COR-L47 (cell line): ENCODE data around the gene TLX2.

Source experiments
- DNase-seq: peaks from one replicate; lab custom pipeline; 2025; lab: John Stamatoyannopoulos, UW

TLX2 gene

DNA sequence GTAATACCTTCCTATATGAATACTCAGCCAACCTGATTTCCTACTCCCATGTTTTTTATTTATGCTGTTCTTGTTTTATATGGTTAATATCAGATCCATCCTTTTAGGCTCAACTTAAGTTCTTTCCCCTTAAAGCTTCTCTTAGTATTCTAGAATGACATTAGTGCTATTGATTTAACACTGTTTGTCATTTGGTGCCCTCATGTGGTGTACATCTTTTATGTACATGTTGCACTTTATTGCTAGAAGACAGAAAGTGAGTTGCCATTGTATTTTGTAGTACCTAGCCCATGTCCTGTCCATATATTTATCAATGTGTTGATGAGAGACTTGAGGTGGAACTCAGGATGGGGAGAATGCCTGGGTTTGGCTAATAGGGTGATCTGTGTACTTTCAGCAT lies 18.0 kb downstream of the TLX2 start:
- no peak for DNase-seq

DNA sequence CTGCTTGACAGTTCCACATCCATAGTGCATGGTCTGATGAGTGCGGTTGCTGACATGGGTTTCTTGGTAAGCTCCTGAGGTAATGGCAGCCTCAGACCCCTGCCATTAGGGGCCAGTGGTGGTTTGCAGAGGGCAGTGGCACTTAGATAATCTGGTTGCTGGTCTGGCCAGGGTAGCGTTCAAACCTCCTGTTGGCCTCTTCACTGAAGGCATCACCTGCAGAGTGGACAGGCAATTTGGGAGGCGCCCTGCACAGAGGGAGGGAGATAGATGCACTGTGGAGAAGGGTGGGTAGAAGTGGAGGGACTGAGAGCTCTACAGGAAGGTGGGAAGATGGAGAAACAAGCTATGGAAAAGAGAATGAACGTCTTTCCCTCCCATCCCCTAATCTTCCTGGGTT lies 19.2 kb downstream of the TLX2 start:
- DNase-seq = no peak

DNA sequence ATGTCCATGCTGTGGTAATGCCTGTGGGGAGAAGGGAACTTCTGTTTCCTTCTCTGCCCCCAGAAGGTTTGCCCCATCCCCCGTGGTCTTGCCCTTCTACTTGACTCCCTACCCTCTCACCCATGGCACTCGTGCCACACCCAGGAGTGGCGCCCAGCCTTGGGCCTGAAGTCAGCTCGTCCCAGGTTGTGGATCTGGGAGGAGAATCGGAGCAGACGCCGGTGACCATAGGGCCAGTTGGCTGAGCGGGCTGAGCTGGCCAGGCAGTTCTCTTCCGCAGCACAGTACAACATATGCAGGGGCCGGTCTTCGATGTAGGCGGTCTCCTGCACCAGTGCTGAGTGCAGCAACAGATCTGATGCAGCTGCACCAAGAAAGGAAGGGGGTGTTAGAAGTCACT lies 20.2 kb downstream of the TLX2 start:
- DNase-seq = no peak

DNA sequence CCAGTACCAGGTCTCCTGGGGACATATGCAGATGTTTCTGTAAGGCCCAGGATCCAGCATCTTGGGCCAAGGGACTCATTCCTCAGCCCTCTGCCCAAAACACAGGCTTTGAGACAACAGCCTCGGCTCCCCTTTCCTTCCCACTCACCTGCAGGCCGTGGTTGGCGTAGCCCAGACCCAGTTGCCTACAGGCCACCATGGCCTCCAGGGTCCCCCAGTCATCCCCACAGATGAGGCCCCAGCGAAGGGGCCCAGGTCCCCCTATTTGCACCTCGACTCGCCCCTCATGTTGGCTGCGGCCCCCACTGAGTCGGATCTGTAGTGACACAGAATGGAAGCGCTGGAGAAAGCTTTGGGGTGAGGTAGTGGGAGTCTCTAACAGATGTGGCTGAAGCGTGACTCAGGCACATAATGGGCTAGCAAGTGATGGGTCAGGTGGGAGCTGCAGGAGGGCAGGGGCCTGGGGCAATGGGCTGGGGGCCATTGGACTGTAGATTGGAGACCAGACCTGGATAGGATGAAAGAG lies 21.3 kb downstream of the TLX2 start:
- DNase-seq = no peak

DNA sequence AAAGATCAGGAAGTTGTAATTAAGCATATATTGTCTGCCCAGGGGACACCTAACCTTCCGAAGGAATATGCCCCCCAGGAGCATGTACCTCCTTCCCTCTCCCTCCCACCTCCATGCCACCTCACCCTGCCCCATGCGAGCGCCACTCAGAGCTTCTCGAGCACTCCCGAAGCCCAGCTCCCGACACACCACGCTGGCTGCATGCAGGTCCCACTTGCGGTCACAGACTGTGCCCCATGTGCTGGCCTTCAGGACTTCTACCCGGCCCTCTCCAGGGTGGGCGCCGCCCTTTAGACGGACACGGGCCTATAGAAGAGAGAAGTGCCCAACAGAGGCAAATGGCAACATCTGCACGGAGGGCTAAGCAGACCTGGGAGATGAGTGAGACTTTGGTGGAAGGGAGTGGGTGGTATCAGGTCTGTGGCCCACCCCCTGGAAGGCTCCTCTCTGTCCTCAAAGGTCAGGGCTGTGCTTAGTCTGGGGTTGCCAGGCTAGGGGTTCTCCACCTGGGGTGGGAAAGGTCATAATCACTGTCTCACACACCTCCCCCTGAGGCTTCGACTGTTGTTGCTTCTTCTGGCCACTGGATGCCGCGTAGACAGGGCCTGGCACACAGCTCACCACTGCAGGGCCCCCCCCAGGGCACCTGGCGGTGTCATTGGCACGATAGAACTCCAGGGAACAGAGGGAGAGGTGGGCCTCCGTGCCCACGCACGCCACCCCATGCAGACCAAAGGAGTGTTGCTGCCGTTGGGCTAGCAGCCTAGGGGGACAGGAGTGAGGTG lies 22.1 kb downstream of the TLX2 start:
- DNase-seq = no peak

DNA sequence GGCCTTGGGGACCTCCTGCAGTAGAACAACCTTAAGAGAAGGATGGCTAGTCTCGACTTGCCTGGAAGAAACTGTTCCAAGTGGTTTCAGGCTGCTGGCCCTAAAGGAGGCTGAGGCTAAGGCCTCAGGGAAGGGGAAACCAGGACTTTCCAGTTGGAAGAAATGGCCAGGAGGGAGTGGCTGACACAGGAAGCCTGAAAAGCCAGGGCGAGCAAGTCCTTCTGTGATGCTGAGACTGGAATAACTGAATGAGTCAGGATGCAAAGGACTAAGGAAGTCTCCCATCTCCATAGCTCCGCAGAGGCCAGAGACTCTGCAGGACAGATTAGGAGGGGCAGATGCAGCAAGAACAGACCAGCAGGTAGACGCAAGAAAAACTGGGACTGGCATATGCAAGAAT lies 22.9 kb downstream of the TLX2 start:
- DNase-seq = no peak

DNA sequence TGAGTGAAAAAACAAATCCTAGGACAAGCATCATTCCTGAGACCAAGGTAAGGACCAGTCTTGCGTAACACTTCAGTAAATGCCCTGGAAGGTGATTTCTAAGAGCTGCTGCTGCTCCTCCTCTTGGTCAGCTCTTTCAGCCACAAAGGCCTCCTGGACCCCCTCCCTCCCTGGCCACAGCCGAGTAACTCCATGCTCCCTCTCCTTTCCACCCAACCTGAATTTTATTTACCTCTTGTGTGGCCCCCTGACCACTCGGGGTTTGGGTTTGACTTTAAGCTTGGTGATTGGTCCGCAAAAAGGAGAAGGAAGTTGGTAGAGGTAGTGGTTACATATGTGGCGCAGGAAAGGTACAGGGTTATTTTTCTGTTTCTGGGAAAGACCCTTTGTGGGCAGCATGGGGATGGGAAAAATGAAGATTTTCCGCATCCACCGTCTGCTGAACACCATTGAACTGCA lies 24.7 kb downstream of the TLX2 start:
- DNase-seq = no peak

DNA sequence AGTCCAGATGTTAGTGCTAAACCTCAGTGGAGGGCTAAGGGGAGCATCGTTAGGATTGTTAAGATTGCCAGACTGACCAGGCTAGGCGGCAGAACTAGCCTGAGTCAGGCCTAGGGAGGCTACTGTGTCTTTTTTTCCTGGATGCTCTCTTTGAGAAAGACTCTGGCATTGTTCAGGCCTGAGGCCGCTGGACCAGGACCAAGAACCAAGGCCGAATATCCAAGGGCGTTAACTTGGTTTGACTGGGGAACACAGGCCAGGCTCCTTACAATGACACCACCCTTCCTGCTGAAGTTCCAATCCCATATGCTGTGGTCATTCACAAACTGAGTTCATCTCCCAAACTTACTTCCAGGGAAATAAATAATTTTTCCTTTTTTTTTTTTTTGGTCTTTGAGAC lies 26.0 kb downstream of the TLX2 start:
- DNase-seq = no peak

DNA sequence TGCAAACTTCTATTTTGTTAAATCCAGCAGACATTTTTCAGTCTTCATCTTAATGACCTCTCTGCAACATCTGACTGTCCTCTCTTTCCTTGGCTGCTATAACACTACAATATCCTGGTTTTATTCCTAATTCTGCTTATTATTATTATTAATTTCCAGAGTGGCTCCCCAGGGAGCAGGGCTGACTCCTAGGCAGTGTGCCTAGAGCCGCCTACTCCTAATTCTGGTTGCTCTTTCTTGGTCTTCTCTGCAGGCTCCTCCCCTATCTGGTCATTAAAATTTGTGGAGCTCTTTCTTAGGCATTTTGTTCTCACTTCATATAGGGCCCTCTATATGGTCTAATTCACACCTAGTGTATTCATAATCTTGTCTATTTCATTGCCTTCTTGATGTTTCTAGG lies 28.7 kb downstream of the TLX2 start:
- DNase-seq = no peak

DNA sequence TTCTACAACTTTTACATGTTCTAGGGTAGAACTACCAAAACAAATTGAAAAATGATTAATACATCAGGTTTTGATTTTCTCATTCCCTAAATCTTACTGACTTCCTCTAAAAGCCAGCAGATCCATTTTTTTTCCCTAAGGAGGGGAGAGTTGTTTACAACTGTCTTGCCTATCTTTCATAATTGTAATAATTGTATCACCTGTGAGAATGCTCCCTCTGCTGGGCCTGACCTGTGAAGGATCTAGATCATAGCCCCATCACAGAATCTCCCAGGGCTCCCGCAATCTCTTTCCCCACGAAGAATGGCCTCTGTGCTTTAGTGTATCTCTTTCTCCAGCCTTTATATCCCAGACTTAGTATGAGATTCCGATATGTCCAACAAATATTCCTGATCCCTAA lies 30.4 kb downstream of the TLX2 start:
- DNase-seq = no peak

DNA sequence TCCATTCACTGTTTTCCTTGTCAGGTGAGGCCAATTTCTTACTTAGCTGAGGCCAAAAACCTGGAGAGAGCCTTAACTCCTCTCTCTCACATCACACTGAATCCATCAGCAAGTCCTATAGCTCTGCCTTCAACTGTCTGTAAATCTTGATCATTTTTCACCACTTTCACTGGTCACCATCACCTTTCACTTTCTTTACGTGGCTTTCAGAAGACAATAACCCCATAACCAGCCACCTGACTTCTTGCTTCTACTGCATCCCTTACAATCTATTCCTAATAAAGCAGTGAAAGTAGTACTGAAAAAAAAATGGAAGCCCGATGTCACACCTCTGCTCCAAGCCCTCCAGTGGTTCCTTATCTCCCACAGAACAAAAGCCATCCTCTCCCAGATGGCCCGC lies 31.8 kb downstream of the TLX2 start:
- DNase-seq = no peak

DNA sequence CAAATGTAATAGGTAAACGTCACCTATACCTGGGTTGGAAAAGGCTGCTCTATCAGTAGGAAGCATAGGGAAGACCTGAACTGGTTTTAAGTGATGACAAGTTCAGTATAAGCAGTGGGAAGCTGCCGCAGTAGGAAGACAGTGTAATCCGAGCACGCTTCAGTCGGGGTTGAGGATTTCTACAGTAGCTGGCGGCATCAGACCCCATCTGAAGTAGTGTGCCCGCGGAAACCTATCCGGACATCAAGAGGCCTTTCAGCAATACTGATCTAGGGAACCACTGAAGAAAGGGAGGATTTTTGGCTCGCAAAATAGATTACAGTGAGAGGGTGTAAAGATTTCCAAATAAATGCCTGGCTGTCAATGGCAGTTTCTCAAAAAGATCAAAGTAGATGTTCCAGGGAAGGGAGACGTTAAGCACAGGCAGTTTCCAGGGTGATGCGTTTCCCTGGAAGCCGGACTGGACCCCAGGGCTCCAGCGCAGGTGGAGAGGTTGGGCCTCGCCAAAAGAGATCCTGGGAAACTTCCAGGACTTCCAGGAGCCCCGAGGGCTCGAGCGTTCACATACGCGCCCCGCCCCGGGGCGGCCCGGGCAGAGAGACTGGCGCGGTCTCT lies 34.1 kb downstream of the TLX2 start:
- DNase-seq = peak; percentile 49

DNA sequence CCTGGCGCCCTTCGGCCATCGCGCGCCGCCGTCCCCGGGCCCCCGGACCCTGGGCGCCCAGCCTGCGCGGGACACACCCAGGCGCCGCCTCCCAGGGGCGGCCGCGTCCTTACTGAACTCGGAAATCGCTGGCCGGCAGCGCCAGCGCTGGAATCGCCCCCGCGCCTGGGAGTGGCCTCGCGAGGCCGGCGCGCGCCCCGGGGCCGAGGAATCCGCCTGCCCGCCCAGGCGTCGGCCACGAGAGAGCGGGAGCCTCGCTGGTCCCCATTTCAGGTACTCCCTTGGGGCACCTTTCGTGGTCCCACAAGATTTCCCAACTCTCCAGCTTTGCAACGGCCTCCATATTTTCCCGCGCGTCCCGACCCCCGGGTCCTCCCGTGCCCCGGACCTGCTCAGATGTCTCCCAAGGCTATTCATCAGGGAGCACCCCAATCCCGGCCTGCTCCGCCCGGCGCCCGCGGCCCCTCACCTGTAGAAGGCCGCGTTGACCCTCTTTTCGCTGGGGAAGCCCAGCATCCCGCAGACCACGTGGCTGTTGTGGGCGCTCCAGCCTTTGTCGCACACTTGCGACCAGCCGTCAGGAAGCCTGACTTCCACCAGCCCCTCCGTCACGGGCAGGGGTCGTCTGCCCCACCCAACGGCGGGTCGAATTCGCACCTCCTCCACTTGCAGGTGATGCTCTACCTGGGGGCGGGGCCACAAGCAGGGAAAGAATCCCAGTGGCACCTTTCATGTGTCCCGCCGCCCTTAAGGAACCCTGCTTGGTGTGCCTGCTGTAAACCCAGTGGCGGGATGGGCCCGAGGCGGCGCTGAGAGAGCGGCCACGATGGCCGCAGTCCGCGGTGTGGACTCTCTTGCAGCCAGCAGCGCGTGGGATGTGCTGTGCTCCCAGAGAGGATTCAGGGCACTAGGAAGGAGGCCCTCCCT lies 34.9 kb downstream of the TLX2 start:
- peak; percentile 69 for DNase-seq

DNA sequence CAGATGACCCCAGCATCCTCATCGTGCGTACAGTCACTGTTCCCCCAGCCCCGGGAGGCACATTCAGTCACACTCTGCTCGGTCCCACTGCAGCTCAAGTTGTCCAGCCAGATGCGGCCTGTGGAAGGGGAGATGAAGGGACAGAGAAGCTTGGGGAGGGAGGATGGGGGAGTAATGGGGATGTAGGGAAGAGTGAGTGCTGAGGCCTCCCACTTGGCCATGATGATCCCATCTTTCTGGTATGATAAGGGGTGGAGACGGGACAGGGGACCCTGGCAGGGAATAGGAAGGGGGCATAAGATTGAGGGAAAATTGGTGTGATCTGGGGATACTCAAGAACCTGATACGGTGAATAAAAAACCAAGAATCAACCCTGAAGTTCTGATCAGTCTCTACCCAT lies 36.0 kb downstream of the TLX2 start:
- DNase-seq = no peak

DNA sequence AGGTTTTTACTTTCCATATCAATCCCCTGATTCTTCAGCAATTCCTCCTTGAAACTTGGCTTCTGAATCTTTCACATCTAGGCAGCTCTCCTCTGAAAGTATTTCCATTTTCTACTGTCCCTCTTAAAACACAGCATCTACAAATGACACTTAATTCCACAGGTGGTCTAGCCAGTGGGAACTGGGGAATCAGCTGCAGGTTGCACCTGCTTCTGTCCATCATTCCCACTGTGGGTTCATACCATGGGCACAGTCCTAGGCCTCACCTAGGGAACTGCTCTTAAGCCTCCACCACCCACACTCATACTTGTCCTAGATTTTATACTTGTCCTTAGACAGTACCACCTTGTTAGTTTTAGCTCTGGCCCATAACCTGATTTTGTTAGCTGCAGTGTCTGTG lies 37.3 kb downstream of the TLX2 start:
- no peak for DNase-seq

DNA sequence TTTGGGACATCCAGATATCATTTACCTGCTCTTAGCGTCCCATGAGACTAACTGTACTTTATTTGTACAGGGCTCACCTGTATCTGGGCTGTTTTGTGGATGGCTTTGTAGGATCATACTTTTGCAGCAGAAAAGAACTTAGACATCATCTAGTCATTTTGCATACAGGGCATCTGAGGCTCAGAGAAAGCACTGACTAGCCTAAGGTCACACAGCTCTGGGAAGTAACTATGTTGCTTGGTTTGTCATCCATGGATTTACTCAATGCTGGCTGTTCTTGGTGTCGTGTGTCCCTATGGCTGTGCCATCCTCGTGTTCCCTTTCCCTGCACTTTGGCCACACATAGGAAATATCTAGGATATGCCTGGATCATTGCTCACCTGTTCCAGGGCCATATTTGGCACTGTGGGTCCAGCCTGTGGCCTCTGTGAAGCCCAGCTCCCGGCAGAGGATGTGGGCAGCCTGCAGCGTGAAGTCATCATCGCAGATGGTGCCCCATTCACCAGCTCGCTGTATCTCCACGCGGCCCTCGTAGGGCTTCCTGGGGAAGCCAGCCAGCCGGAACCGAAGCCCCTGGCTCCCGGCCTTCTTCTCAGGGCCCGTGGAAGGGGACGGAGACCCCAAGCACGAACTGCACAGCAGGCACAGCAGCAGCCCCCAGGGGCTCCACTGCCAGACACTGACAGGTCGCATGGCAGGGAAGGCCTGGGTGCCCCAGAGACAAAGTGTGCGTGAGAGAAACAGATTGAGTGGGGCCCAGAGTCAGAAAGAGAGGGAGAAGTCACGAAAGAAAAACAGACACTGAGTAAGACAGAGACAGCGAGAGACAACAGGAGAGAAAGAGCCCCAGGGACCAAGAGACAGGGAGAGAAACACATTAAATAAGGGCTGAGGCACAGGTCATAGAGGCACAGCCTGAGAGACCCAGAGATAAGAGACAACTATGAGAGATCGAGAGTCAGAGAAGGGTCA lies 38.0 kb downstream of the TLX2 start:
- DNase-seq = no peak

DNA sequence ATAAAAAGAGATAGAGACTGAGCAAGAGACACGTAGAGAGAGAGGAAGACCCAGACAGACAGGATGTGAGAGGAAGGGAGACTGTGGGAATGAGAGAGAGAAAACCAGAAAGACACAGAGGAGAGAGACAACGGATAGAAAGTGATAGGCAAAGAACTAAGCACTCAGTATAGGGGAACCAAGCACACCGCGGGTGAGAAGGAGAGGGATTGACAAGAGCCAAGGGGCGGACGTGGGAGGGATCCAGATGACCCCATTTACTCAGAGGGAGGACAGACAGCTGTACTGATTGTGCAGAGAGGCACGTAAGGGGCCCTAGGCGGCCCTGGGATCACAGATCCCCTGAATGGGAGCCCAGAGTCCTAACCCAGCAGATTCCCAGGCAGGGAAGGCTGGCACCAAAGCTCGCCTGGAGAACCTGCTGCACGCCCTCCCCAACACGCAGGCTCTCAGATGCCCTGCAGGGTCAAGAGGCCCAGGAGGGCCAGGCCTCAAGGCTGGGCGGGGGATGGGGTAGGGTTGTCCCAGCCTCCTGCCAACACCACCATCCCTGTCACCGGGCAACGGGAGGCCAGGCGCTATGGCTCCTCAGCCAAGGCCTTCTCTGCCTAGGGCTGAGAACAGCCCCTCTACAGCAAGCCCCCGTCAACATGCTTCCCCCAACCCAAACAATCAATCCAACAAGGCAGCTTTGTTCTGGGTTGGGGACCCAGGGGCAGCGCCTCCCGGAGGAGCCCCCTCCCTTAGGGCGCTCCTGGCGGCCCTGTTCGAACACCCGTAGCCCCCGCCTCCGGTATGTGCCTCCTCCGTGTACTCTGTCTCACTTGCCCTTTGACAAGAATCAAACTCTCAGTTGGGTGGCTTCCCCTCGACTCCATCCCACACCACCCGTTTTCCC lies 38.9 kb downstream of the TLX2 start:
- no peak for DNase-seq

DNA sequence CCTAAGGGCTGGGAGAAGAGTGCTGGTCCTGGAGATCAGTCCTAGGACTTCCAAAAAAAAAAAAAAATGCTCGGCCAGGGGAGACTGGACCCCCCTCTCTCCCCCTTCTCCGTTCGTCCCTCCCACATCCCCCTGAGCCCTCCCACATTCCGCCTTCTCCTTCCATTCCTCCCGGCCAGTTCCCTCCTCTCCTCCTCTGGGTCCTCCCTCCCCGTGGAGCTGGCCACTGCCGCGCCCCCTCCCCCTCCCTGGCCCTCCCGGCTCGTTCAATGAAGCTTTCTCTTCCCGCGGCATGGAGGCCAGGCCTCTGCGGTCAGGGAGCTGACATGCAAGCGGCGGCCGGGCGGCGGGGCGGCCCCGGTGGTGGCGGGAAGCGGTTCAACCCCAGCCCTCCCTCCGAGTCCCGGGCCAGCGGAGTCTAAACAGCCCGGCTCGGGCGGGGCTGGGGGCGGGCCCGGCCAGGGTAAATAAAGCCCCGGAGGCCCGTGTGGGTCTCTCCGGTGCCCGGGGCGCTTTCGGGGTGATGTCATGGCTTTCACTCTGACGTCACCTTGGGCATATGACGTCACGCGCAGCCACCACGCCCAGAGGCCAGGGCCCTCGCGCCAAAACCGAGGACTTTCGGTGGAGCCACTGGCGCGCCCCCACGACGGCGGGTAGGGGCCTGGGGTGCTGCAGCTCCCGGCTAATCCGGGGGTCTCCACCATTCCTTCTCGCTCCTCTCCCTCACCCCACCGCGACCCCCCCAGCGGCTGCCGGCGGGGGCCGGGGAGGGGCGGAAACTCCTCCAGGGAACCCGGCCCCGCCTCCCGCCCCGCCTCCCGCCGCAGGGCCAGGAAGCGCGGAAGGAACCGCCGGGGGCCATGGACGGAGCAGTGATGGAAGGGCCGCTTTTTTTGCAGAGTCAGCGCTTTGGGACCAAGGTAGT lies 39.9 kb downstream of the TLX2 start, which contains the start of the genes DOK1 and LOXL3:
Gene DOK1, plus strand, starts transcription at position 829 of the 928 bp plus-strand sequence. Its CDS starts 35 bp downstream, at position 864.
Gene LOXL3, minus strand, starts transcription at position 51 of the 928 bp plus-strand sequence. CDS start 1,308 bp downstream, outside the sequence.
- DNase-seq = peak; percentile 63
